PC-3 (cell line): Measurements from ENCODE around the gene SHOC1.

Source experiments
- EZH2 ChIP-seq: fragments of 300-600 bp; sonication (generic); IDR thresholded peaks from one replicate; pipeline ENCODE4 v1.6.1; 2017; ENCODE audit warnings: antibody characterized with exemption, mild to moderate bottlenecking, low read length; ENCODE audit not compliant: unreplicated experiment
- EZH2phosphoT487 ChIP-seq: fragments of 300-600 bp; sonication (generic); IDR thresholded peaks from 2 replicates; pipeline ENCODE4 v1.6.1; 2018; ENCODE audit warnings: mild to moderate bottlenecking, antibody characterized with exemption, low read length, borderline replicate concordance
- TF ChIP-seq, protein P1 (sequence below): fragments of 300-600 bp; sonication (generic); conservative IDR thresholded peaks from 2 replicates; pipeline ENCODE4 v1.5.1; 2017; ENCODE audit warnings: antibody characterized with exemption, low read depth, mild to moderate bottlenecking, low read length

DNA sequence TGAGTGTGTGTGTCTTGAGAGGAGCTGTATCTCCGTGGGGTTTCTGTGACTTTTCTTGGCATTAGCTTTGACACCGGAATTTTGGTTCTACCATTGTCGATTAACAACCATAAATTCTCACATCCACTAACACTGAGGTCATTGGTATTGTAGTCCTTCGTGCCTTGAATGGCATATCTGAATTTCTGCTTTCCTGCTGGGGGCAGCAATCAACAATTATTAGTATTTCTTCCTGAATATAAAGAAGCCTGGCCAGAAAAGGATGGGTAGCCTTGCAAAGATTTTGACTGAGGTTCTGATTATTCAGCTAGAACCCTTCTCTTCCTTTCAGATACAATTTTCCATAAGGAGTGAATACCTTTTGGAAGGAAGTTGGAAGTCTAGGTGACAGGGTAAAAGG lies 33.5 kb upstream of the SHOC1 start:
- TF ChIP-seq, protein P1, sequence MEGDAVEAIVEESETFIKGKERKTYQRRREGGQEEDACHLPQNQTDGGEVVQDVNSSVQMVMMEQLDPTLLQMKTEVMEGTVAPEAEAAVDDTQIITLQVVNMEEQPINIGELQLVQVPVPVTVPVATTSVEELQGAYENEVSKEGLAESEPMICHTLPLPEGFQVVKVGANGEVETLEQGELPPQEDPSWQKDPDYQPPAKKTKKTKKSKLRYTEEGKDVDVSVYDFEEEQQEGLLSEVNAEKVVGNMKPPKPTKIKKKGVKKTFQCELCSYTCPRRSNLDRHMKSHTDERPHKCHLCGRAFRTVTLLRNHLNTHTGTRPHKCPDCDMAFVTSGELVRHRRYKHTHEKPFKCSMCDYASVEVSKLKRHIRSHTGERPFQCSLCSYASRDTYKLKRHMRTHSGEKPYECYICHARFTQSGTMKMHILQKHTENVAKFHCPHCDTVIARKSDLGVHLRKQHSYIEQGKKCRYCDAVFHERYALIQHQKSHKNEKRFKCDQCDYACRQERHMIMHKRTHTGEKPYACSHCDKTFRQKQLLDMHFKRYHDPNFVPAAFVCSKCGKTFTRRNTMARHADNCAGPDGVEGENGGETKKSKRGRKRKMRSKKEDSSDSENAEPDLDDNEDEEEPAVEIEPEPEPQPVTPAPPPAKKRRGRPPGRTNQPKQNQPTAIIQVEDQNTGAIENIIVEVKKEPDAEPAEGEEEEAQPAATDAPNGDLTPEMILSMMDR, result peak; percentile 40; the same call in 1 of the 2 replicates
- TF ChIP-seq EZH2 (no peak), EZH2phosphoT487 (no peak)
